Measurements from ENCODE around the gene NDRG3.

DNA sequence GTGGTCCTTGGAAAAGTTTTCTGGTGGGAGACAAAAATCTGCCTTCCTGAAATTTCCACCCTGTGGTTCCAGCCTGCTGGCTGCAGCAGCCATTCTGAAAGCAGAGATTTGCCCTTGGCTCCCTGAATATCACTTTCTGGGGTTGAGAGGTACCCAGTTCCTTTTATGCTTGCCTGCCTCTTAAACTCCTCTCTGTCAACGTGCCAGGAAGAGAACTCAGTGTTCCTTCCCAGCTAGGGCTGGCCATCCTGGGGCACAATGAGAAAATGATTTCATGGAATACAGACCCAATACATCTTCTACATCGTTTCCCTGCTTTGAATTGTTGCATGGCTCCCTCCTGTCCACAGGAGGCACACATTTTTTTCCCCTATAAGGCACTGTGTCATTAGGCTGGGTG is 29.3 kb upstream of the NDRG3 start:
- TF ChIP-seq, protein P1, sequence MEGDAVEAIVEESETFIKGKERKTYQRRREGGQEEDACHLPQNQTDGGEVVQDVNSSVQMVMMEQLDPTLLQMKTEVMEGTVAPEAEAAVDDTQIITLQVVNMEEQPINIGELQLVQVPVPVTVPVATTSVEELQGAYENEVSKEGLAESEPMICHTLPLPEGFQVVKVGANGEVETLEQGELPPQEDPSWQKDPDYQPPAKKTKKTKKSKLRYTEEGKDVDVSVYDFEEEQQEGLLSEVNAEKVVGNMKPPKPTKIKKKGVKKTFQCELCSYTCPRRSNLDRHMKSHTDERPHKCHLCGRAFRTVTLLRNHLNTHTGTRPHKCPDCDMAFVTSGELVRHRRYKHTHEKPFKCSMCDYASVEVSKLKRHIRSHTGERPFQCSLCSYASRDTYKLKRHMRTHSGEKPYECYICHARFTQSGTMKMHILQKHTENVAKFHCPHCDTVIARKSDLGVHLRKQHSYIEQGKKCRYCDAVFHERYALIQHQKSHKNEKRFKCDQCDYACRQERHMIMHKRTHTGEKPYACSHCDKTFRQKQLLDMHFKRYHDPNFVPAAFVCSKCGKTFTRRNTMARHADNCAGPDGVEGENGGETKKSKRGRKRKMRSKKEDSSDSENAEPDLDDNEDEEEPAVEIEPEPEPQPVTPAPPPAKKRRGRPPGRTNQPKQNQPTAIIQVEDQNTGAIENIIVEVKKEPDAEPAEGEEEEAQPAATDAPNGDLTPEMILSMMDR (IDR thresholded peaks at IDR 0.05; ENCODE audit: low read depth, low read length, missing input control) = no peak
- TF ChIP-seq RAD21 (IDR thresholded peaks at IDR 0.05) (no peak), JUND (IDR thresholded peaks at IDR 0.05) (no peak), TAF1 (conservative IDR thresholded peaks at IDR 0.05) (no peak), YY1 (IDR thresholded peaks at IDR 0.05) (no peak)

Measured in liver (tissue), 3 donors.